GM12872 (cell line): ENCODE data around the gene C16orf54.

ENCODE experiments used
- TF ChIP-seq, protein P1 (sequence below): IDR thresholded peaks from 3 replicates; pipeline ENCODE4 v1.5.1; 2011; ENCODE audit warnings: low read depth, mild to moderate bottlenecking, low read length, moderate library complexity; ENCODE audit not compliant: insufficient read depth

The C16orf54 gene

DNA sequence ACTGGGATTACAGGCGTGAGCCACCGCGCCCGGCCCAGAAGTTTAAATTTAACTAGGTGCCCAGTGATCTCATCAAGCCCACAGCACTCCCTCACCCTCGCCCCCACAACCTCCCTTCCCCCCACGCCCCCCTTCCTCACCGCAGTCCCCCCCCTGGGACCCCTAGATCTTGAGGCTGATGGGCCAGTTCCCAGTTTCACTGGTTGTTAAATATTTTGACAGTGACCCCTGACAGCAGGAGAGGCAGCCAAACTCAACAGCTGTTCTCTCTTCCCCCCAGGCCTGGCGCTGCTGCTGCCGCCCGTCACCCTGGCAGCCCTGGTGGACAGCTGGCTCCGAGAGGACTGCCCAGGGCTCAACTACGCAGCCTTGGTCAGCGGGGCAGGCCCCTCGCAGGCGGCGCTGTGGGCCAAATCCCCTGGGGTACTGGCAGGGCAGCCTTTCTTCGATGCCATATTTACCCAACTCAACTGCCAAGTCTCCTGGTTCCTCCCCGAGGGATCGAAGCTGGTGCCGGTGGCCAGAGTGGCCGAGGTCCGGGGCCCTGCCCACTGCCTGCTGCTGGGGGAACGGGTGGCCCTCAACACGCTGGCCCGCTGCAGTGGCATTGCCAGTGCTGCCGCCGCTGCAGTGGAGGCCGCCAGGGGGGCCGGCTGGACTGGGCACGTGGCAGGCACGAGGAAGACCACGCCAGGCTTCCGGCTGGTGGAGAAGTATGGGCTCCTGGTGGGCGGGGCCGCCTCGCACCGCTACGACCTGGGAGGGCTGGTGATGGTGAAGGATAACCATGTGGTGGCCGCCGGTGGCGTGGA lies 51.2 kb downstream of the C16orf54 start:
- TF ChIP-seq, protein P1, sequence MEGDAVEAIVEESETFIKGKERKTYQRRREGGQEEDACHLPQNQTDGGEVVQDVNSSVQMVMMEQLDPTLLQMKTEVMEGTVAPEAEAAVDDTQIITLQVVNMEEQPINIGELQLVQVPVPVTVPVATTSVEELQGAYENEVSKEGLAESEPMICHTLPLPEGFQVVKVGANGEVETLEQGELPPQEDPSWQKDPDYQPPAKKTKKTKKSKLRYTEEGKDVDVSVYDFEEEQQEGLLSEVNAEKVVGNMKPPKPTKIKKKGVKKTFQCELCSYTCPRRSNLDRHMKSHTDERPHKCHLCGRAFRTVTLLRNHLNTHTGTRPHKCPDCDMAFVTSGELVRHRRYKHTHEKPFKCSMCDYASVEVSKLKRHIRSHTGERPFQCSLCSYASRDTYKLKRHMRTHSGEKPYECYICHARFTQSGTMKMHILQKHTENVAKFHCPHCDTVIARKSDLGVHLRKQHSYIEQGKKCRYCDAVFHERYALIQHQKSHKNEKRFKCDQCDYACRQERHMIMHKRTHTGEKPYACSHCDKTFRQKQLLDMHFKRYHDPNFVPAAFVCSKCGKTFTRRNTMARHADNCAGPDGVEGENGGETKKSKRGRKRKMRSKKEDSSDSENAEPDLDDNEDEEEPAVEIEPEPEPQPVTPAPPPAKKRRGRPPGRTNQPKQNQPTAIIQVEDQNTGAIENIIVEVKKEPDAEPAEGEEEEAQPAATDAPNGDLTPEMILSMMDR, result no peak
